ENCODE results near the gene EML1.

DNA sequence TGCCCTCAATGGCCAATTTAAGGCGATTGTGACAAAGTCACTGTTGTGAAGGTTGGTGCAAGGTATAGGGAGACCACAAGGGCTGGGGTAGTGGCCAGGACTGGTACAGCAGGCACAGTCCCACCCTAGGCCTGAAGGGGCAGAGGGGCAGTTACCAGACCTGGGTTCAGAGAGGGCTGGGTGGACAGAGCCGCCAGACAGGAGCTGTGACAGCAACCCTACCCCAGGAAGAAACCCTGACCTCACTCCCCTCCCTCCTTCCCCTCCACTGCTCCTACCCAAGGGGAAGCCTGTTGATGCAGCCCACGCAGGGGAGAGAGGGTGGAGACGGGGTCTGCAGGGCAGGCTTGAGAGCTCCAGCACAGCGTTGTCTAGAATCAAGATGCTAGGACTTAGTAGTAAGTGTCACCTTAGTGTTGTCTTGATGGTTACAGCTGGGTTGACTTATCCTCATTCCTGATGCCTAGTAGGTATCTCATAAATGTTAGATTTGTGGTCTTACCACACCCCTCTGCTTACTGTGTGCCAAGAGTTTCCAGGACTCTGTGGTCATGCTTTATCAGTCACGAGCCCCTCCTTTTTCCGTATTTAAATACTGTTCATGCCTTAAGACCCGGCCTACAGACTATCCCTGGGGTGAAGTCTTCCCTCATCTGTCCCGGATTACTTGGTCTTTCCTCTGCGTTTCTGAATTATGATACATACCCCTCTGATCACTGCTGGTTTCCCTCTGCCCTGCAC is 14.4 kb downstream of the EML1 start:
- TF ChIP-seq, protein P1, sequence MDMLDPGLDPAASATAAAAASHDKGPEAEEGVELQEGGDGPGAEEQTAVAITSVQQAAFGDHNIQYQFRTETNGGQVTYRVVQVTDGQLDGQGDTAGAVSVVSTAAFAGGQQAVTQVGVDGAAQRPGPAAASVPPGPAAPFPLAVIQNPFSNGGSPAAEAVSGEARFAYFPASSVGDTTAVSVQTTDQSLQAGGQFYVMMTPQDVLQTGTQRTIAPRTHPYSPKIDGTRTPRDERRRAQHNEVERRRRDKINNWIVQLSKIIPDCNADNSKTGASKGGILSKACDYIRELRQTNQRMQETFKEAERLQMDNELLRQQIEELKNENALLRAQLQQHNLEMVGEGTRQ (IDR thresholded peaks at IDR 0.05; ENCODE audit: low read depth, low read length): no peak
- TF ChIP-seq, protein P1 (CRISPR knock-in tag; IDR thresholded peaks at IDR 0.05; ENCODE audit: borderline replicate concordance): no peak
- TF ChIP-seq POLR2AphosphoS5 (IDR thresholded peaks at IDR 0.05; ENCODE audit: low read depth, low read length) (no peak), ZNF20 (CRISPR knock-in tag; IDR thresholded peaks at IDR 0.05) (no peak), SP4 (CRISPR knock-in tag; IDR thresholded peaks at IDR 0.05) (no peak)
- TF ChIP-seq, protein P2, sequence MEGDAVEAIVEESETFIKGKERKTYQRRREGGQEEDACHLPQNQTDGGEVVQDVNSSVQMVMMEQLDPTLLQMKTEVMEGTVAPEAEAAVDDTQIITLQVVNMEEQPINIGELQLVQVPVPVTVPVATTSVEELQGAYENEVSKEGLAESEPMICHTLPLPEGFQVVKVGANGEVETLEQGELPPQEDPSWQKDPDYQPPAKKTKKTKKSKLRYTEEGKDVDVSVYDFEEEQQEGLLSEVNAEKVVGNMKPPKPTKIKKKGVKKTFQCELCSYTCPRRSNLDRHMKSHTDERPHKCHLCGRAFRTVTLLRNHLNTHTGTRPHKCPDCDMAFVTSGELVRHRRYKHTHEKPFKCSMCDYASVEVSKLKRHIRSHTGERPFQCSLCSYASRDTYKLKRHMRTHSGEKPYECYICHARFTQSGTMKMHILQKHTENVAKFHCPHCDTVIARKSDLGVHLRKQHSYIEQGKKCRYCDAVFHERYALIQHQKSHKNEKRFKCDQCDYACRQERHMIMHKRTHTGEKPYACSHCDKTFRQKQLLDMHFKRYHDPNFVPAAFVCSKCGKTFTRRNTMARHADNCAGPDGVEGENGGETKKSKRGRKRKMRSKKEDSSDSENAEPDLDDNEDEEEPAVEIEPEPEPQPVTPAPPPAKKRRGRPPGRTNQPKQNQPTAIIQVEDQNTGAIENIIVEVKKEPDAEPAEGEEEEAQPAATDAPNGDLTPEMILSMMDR (CRISPR knock-in tag; IDR thresholded peaks at IDR 0.05): no peak
- TF ChIP-seq, protein P3, sequence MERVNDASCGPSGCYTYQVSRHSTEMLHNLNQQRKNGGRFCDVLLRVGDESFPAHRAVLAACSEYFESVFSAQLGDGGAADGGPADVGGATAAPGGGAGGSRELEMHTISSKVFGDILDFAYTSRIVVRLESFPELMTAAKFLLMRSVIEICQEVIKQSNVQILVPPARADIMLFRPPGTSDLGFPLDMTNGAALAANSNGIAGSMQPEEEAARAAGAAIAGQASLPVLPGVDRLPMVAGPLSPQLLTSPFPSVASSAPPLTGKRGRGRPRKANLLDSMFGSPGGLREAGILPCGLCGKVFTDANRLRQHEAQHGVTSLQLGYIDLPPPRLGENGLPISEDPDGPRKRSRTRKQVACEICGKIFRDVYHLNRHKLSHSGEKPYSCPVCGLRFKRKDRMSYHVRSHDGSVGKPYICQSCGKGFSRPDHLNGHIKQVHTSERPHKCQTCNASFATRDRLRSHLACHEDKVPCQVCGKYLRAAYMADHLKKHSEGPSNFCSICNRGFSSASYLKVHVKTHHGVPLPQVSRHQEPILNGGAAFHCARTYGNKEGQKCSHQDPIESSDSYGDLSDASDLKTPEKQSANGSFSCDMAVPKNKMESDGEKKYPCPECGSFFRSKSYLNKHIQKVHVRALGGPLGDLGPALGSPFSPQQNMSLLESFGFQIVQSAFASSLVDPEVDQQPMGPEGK (CRISPR knock-in tag; IDR thresholded peaks at IDR 0.05): no peak
